Measurements from ENCODE around the gene FCAR.

DNA sequence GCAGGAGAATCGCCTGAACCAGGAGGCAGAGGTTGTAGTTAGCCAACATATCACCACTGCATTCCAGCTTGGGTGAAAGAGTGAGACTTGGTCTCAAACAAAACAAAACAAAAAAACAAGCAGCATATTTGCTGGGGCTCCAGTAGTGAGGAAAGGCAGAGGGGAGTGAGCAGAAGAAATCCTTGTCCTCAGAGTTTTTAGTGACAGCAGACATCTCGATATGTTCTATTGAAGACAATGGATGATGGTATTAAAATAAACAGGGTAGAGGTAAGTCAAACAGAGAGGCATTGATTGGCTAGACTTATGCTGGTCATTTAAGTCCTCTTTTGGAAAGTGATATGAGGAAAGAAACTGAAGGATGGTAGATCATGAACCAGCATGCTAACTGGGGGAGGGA, 54.3 kb downstream of the FCAR start:
- TF ChIP-seq, protein P1, sequence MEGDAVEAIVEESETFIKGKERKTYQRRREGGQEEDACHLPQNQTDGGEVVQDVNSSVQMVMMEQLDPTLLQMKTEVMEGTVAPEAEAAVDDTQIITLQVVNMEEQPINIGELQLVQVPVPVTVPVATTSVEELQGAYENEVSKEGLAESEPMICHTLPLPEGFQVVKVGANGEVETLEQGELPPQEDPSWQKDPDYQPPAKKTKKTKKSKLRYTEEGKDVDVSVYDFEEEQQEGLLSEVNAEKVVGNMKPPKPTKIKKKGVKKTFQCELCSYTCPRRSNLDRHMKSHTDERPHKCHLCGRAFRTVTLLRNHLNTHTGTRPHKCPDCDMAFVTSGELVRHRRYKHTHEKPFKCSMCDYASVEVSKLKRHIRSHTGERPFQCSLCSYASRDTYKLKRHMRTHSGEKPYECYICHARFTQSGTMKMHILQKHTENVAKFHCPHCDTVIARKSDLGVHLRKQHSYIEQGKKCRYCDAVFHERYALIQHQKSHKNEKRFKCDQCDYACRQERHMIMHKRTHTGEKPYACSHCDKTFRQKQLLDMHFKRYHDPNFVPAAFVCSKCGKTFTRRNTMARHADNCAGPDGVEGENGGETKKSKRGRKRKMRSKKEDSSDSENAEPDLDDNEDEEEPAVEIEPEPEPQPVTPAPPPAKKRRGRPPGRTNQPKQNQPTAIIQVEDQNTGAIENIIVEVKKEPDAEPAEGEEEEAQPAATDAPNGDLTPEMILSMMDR (IDR thresholded peaks at IDR 0.05), result no peak
- no peak for TF ChIP-seq POLR2A (IDR thresholded peaks at IDR 0.05)
